Natural killer cell (primary cell): ENCODE data around the gene SUSD2. TPM values are rescaled to one million over a fixed set of nuclear protein-coding genes. Genes with fewer than 3 reads are reported as not detected.
"Not testable (repeated sequence)": the region's sequence is repeated elsewhere in the genome, so short reads cannot be mapped to it uniquely, and the experiment has no call there.

Experiments used
- ATAC-seq, 3 donors: fragments of 150-1000 bp in 2 of 3; fragments of 200-7000 bp in 1 of 3; cut with Tn5 transposase; 1 replicate in 1 of 3; 2 replicates in 2 of 3; pipeline ENCODE4 v1.10.0; 2021; ENCODE audit warnings: mild to moderate bottlenecking in 2 of 3, moderate library complexity in 2 of 3
- DNase-seq, 2 donors: peaks; one replicate each; pipeline versions ENCODE4 v3.0.0 to v3.0.0-alpha.2; 2013 to 2021; ENCODE audit warnings: mixed read lengths in 1 of 2
- H3K27ac ChIP-seq: one replicate; pipeline ENCODE4 v1.5.1; 2013; ENCODE audit warnings: mild to moderate bottlenecking, low read length
- H3K27me3 ChIP-seq: one replicate; pipeline ENCODE4 v1.6.1; 2013; ENCODE audit warnings: low read length; ENCODE audit not compliant: control insufficient read depth, insufficient read depth
- H3K36me3 ChIP-seq: one replicate; pipeline ENCODE4 v1.6.1; 2013; ENCODE audit warnings: low read length; ENCODE audit not compliant: control insufficient read depth, insufficient read depth
- H3K4me1 ChIP-seq: one replicate; pipeline ENCODE4 v1.6.1; 2013; ENCODE audit warnings: low read length; ENCODE audit not compliant: control insufficient read depth, insufficient read depth
- H3K4me3 ChIP-seq: one replicate; pipeline ENCODE4 v1.5.1; 2013; ENCODE audit warnings: low read length
- H3K9me3 ChIP-seq: one replicate; pipeline ENCODE4 v1.6.1; 2013; ENCODE audit warnings: low read length; ENCODE audit not compliant: control insufficient read depth, insufficient read depth
- H3K27ac Mint-ChIP-seq, 2 donors: one replicate each; pipeline ENCODE4 v1.8.0; 2022; ENCODE audit warnings: mild to moderate bottlenecking in 2 of 2, mixed read lengths in 2 of 2, moderate library complexity in 1 of 2
- H3K27me3 Mint-ChIP-seq, 2 donors: one replicate each; pipeline ENCODE4 v1.8.0; 2022; ENCODE audit warnings: low read depth in 2 of 2, mixed read lengths in 2 of 2
- H3K36me3 Mint-ChIP-seq: one replicate; pipeline ENCODE4 v1.8.0; 2022; ENCODE audit warnings: mixed read lengths
- H3K4me1 Mint-ChIP-seq, 2 donors: one replicate each; pipeline ENCODE4 v1.8.0; 2022; ENCODE audit warnings: mixed read lengths in 2 of 2
- H3K4me3 Mint-ChIP-seq: one replicate; pipeline ENCODE4 v1.8.0; 2022; ENCODE audit warnings: mild to moderate bottlenecking, moderate library complexity, mixed read lengths
- H3K9me3 Mint-ChIP-seq, 2 donors: one replicate each; pipeline ENCODE4 v1.8.0; 2022; ENCODE audit warnings: mixed read lengths in 2 of 2
- CTCF ChIP-seq: fragments of 200-600 bp; IDR thresholded peaks from one replicate; pipeline ENCODE4 v1.8.0; 2022; ENCODE audit warnings: antibody characterized with exemption
- WGBS: methylation state at CpG from one replicate; pipeline ENCODE4 v1.1.7; 2013; ENCODE audit warnings: missing lambda C conversion rate; ENCODE audit not compliant: insufficient coverage; 5-methylcytosine and 5-hydroxymethylcytosine counted together
- intact Hi-C: fragments of 100-400 bp; cut with micrococcal nuclease; formaldehyde crosslinking; loops from one replicate; pipeline ENCODE4 v1.14.2; 2022
- total RNA-seq, 4 donors: library from RNA; stranded (reverse); fragments of 120-200 nt in 1 of 4; gene quantifications; one replicate each; pipeline versions ENCODE4 v1.2.3 to v1.2.4, GENCODE V29; 2013 to 2022

Gene SUSD2
- total RNA-seq, 3 donors from 2014 or later (not counting 1 experiment from before 2014, with no cell fraction given): 0.75 to 1.7 (median 1.5) TPM

- intact Hi-C loops: no loop called here
- Mint-ChIP-seq H3K36me3 (no peaks in the 10 kb centered on the region), H3K4me1 (peaks cover 0 to 11% of the 10 kb centered on the region in 2 donors), H3K4me3 (no peak overlapping the region), H3K9me3 (no peaks in the 10 kb centered on the region), H3K27me3 (peaks cover 0 to 3% of the 10 kb centered on the region in 2 donors), H3K27ac (no peak overlapping the region)
- Histone ChIP-seq H3K4me1 (peaks cover 6% of the 10 kb centered on the region), H3K27ac (no peak overlapping the region), H3K27me3 (no peaks in the 10 kb centered on the region), H3K4me3 (no peak overlapping the region), H3K9me3 (no peaks in the 10 kb centered on the region), H3K36me3 (no peaks in the 10 kb centered on the region)
- no peak for TF ChIP-seq CTCF
- ATAC-seq (no peak), DNase-seq (no peak)
- 93% methylated on average over 2 of the region's 4 CpGs for WGBS
These were observed 28.4 kb downstream of the SUSD2 start for GRCh38 chr22:24209687-24210086.

GRCh38 chr22:24210409-24210808, 29.1 kb downstream of the SUSD2 start:
- intact Hi-C loops, H3K9me3 Mint-ChIP-seq, H3K27me3 ChIP-seq, DNase-seq, H3K36me3 Mint-ChIP-seq, H3K27me3 Mint-ChIP-seq, H3K4me3 Mint-ChIP-seq, H3K36me3 ChIP-seq, H3K27ac Mint-ChIP-seq, H3K4me3 ChIP-seq, ATAC-seq, H3K27ac ChIP-seq, H3K9me3 ChIP-seq, H3K4me1 ChIP-seq: not testable (repeated sequence)
- 93% methylated on average over 9 of the region's 11 CpGs for WGBS
- H3K4me1 Mint-ChIP-seq: peaks cover 0 to 11% of the 10 kb centered on the region in 2 donors

GRCh38 chr22:24211716-24212115, 30.4 kb downstream of the SUSD2 start:
- ATAC-seq, intact Hi-C loops, H3K9me3 Mint-ChIP-seq, DNase-seq, H3K36me3 ChIP-seq, H3K4me3 ChIP-seq, H3K27me3 Mint-ChIP-seq, H3K27me3 ChIP-seq, H3K4me1 ChIP-seq, H3K36me3 Mint-ChIP-seq, H3K27ac ChIP-seq, H3K4me3 Mint-ChIP-seq, H3K27ac Mint-ChIP-seq, H3K9me3 ChIP-seq: not testable (repeated sequence)
- WGBS: 90% methylated on average over 5 of the region's 6 CpGs
- H3K4me1 Mint-ChIP-seq: peaks cover 0 to 11% of the 10 kb centered on the region in 2 donors

GRCh38 chr22:24213111-24213510, 31.8 kb downstream of the SUSD2 start:
- H3K4me3 ChIP-seq, DNase-seq, ATAC-seq, H3K9me3 Mint-ChIP-seq, H3K4me3 Mint-ChIP-seq, H3K9me3 ChIP-seq, H3K4me1 Mint-ChIP-seq, intact Hi-C loops, H3K27me3 Mint-ChIP-seq, H3K4me1 ChIP-seq, H3K27me3 ChIP-seq, H3K36me3 Mint-ChIP-seq, H3K27ac ChIP-seq, H3K27ac Mint-ChIP-seq, H3K36me3 ChIP-seq: not testable (repeated sequence)
- 94% methylated on average over 7 of the region's 9 CpGs for WGBS

- H3K27ac Mint-ChIP-seq: no peak overlapping the region
- 80% methylated on average over 12 of the region's 12 CpGs for WGBS
These were observed 33.4 kb downstream of the SUSD2 start for GRCh38 chr22:24214467-24215285.

More at GRCh38 chr22:24214467-24215285, 33.4 kb downstream of the SUSD2 start:
- Histone ChIP-seq H3K36me3 (no peaks in the 10 kb centered on the region), H3K4me3 (no peak overlapping the region), H3K27ac (no peak overlapping the region), H3K27me3 (no peaks in the 10 kb centered on the region), H3K9me3 (no peaks in the 10 kb centered on the region), H3K4me1 (no peaks in the 10 kb centered on the region)
- Mint-ChIP-seq H3K4me1 (no peaks in the 10 kb centered on the region), H3K9me3 (no peaks in the 10 kb centered on the region), H3K27me3 (no peaks in the 10 kb centered on the region), H3K36me3 (no peaks in the 10 kb centered on the region), H3K4me3 (no peak overlapping the region)
- DNase-seq (no peak), ATAC-seq (no peak)
- TF ChIP-seq CTCF: no peak
- intact Hi-C loops: no loop called here
